Liver (tissue), 9 donors: ENCODE results near the gene ACACB. TPM values are rescaled to one million over a fixed set of nuclear protein-coding genes. Genes with fewer than 3 reads are reported as not detected.

Experiments
- DNase-seq: peaks from one replicate; pipeline ENCODE4 v3.0.0-alpha.2; 2017; ENCODE audit warnings: low spot score
- H3K27ac ChIP-seq, 2 donors: one replicate each; pipeline ENCODE4 v1.7.0; 2013; ENCODE audit warnings: inconsistent platforms in 2 of 2, low read length in 2 of 2, control low read depth in 1 of 2, low read depth in 1 of 2, mild to moderate bottlenecking in 1 of 2
- H3K27me3 ChIP-seq, 4 donors: one replicate each; pipeline versions ENCODE4 v1.6.1 to v1.7.0; 2013; ENCODE audit warnings: low read length in 3 of 4, inconsistent platforms in 1 of 4, mild to moderate bottlenecking in 1 of 4, moderate library complexity in 1 of 4; ENCODE audit not compliant: control insufficient read depth in 4 of 4, insufficient read depth in 4 of 4
- H3K36me3 ChIP-seq, 4 donors: one replicate each; pipeline versions ENCODE4 v1.6.1 to v1.7.0; 2013; ENCODE audit warnings: low read length in 3 of 4, mild to moderate bottlenecking in 3 of 4, low read depth in 1 of 4, moderate library complexity in 1 of 4; ENCODE audit not compliant: control insufficient read depth in 4 of 4, insufficient read depth in 3 of 4
- H3K4me1 ChIP-seq, 4 donors: one replicate each; pipeline versions ENCODE4 v1.6.1 to v1.7.0; 2013; ENCODE audit warnings: low read length in 3 of 4, mild to moderate bottlenecking in 3 of 4, moderate library complexity in 1 of 4; ENCODE audit not compliant: control insufficient read depth in 4 of 4, insufficient read depth in 4 of 4
- H3K4me3 ChIP-seq, 3 donors: one replicate each; pipeline versions ENCODE4 v1.6.1 to v1.7.0; 2013; ENCODE audit warnings: low read length in 3 of 3, control low read depth in 1 of 3, low read depth in 1 of 3, mild to moderate bottlenecking in 1 of 3
- H3K9ac ChIP-seq, 2 donors: one replicate each; pipeline ENCODE4 v1.7.0; 2013; ENCODE audit warnings: low read length in 2 of 2, mild to moderate bottlenecking in 2 of 2, moderate library complexity in 2 of 2, control low read depth in 1 of 2, low read depth in 1 of 2
- H3K9me3 ChIP-seq, 4 donors: one replicate each; pipeline versions ENCODE4 v1.6.1 to v1.7.0; 2013; ENCODE audit warnings: low read length in 3 of 4; ENCODE audit not compliant: control insufficient read depth in 4 of 4
- ATF3 ChIP-seq: IDR thresholded peaks from 2 replicates; pipeline ENCODE4 v1.6.1; 2016; ENCODE audit warnings: antibody characterized with exemption
- EGR1 ChIP-seq, 2 donors: IDR thresholded peaks; 2 replicates each; pipeline ENCODE4 v1.6.1; 2016 to 2018; ENCODE audit warnings: antibody characterized with exemption in 2 of 2, low read depth in 2 of 2
- FOXA2 ChIP-seq: IDR thresholded peaks from 2 replicates; pipeline ENCODE4 v1.6.1; 2016; ENCODE audit warnings: antibody characterized with exemption
- GABPA ChIP-seq, 2 donors: IDR thresholded peaks in 1 of 2; conservative IDR thresholded peaks in 1 of 2; 2 replicates each; pipeline ENCODE4 v1.6.1; 2016; ENCODE audit warnings: antibody characterized with exemption in 2 of 2, mild to moderate bottlenecking in 1 of 2, moderate library complexity in 1 of 2
- HNF4A ChIP-seq, 2 donors: conservative IDR thresholded peaks; 2 replicates each; pipeline ENCODE4 v1.6.1; 2016; ENCODE audit warnings: antibody characterized with exemption in 2 of 2, mild to moderate bottlenecking in 2 of 2
- HNF4G ChIP-seq: IDR thresholded peaks from 2 replicates; pipeline ENCODE4 v1.6.1; 2016; ENCODE audit warnings: antibody characterized with exemption
- JUND ChIP-seq, 2 donors: IDR thresholded peaks; 2 replicates each; pipeline ENCODE4 v1.6.1; 2016; ENCODE audit warnings: antibody characterized with exemption in 2 of 2
- MAX ChIP-seq: IDR thresholded peaks from 2 replicates; pipeline ENCODE4 v1.6.1; 2016; ENCODE audit warnings: antibody characterized with exemption
- NR2F2 ChIP-seq: IDR thresholded peaks from 2 replicates; pipeline ENCODE4 v1.6.1; 2016; ENCODE audit warnings: antibody characterized with exemption
- RAD21 ChIP-seq, 2 donors: IDR thresholded peaks; 2 replicates each; pipeline ENCODE4 v1.6.1; 2016; ENCODE audit warnings: antibody characterized with exemption in 2 of 2, mild to moderate bottlenecking in 2 of 2
- REST ChIP-seq: IDR thresholded peaks from 2 replicates; pipeline ENCODE4 v1.6.1; 2016; ENCODE audit warnings: antibody characterized with exemption, mild to moderate bottlenecking
- RXRA ChIP-seq, 2 donors: IDR thresholded peaks; 2 replicates each; pipeline ENCODE4 v1.6.1; 2017 to 2018; ENCODE audit warnings: antibody characterized with exemption in 2 of 2, mild to moderate bottlenecking in 1 of 2
- SP1 ChIP-seq: IDR thresholded peaks from 2 replicates; pipeline ENCODE4 v1.6.1; 2018; ENCODE audit warnings: antibody characterized with exemption, mild to moderate bottlenecking
- TAF1 ChIP-seq: conservative IDR thresholded peaks from 2 replicates; pipeline ENCODE4 v1.6.1; 2016; ENCODE audit warnings: antibody characterized with exemption, mild to moderate bottlenecking
- YY1 ChIP-seq: IDR thresholded peaks from 2 replicates; pipeline ENCODE4 v1.6.1; 2016; ENCODE audit warnings: antibody characterized with exemption, mild to moderate bottlenecking
- WGBS: extraction: QIAGEN DNeasy Blood & Tissue Kit; methylation state at CpG from one replicate; pipeline ENCODE4 v1.1.7; 2013; 5-methylcytosine and 5-hydroxymethylcytosine counted together
- polyA plus RNA-seq, 2 donors: library from polyadenylated mRNA; stranded (reverse) in 1 of 2; unstranded in 1 of 2; fragments of 200-250 nt in 1 of 2; fragments of >200 nt in 1 of 2; fragmentation: Nextera tagmentation in 1 of 2; extraction: Ambion mirVana in 1 of 2; gene quantifications; one replicate each; pipeline versions ENCODE4 v1.2.1 to v1.2.3, GENCODE V29; 2013 to 2015
- total RNA-seq, 2 donors: library from RNA; depleted of rRNA; stranded (reverse); fragments of >200 nt; gene quantifications; one replicate each; pipeline ENCODE4 v1.2.3, GENCODE V29; 2014
- TF ChIP-seq, protein P1 (sequence below): IDR thresholded peaks from 2 replicates; pipeline ENCODE4 v1.6.1; 2016; ENCODE audit warnings: antibody characterized with exemption
- donor health status: healthy.
- donor health status: healthy.
- donor health status: healthy.
- donor health status: healthy.
- donor health status: healthy.

ACACB gene
- total and polyA plus RNA-seq, 4 donors: 12.9 to 288 (median 52.1) TPM

DNA sequence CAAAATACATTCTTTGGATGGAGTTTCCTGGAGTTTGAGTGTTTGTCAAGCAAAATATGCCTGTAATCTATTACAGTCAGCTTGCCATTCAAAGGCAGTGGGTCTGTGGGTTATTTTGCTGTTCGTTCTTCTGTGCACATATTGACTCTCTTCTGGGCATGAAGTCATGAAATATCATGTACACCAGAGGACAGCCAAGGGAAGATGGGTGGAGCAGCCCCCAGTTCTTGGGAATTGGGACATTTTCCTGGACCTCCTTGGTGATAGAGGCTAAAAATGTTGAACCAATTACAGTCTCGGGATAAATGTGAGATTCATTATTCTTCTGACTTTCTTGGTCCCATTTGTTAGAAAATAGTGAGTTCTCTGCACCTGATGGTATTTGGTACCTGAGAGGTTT, 103.6 kb downstream of the ACACB start (continued):
- TF ChIP-seq, protein P1, sequence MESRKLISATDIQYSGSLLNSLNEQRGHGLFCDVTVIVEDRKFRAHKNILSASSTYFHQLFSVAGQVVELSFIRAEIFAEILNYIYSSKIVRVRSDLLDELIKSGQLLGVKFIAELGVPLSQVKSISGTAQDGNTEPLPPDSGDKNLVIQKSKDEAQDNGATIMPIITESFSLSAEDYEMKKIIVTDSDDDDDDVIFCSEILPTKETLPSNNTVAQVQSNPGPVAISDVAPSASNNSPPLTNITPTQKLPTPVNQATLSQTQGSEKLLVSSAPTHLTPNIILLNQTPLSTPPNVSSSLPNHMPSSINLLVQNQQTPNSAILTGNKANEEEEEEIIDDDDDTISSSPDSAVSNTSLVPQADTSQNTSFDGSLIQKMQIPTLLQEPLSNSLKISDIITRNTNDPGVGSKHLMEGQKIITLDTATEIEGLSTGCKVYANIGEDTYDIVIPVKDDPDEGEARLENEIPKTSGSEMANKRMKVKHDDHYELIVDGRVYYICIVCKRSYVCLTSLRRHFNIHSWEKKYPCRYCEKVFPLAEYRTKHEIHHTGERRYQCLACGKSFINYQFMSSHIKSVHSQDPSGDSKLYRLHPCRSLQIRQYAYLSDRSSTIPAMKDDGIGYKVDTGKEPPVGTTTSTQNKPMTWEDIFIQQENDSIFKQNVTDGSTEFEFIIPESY: no peak
- TF ChIP-seq EGR1 (IDR thresholded peaks at IDR 0.05; ENCODE audit: low read depth in 2 of 2): no peak

GRCh38 chr12:109221277-109221931, 105.0 kb downstream of the ACACB start:
- H3K36me3 ChIP-seq: peaks cover 27 to 89% (median 56%) of the 10 kb centered on the region in 4 donors
- WGBS: 94% methylated on average over 10 of the region's 10 CpGs
- H3K9ac ChIP-seq: no peak overlapping the region
- no peaks in the 10 kb centered on the region for H3K4me1 ChIP-seq
- no peak overlapping the region for H3K4me3 ChIP-seq
- DNase-seq: no peak
- no peak for TF ChIP-seq NR2F2
- TF ChIP-seq SP1: no peak
- TF ChIP-seq JUND (IDR thresholded peaks at IDR 0.05): no peak
- no peak for TF ChIP-seq RAD21 (IDR thresholded peaks at IDR 0.05)
- no peak for TF ChIP-seq ATF3
- no peak for TF ChIP-seq REST
- TF ChIP-seq RXRA (IDR thresholded peaks at IDR 0.05): no peak
- H3K9me3 ChIP-seq: no peaks in the 10 kb centered on the region
- no peak overlapping the region for H3K27ac ChIP-seq
- H3K27me3 ChIP-seq: no peaks in the 10 kb centered on the region

- H3K4me1 ChIP-seq: no peaks in the 10 kb centered on the region
- H3K9ac ChIP-seq: no peak overlapping the region
- H3K4me3 ChIP-seq: no peak overlapping the region
- TF ChIP-seq MAX (no peak), FOXA2 (no peak), NR2F2 (no peak), JUND (IDR thresholded peaks at IDR 0.05) (no peak), HNF4G (no peak), RXRA (IDR thresholded peaks at IDR 0.05) (no peak), YY1 (no peak), REST (no peak), TAF1 (no peak), HNF4A (conservative IDR thresholded peaks at IDR 0.05) (no peak), ATF3 (no peak), GABPA (IDR thresholded peaks at IDR 0.05 in 1 of 2, conservative IDR thresholded peaks at IDR 0.05 in 1 of 2) (no peak), RAD21 (IDR thresholded peaks at IDR 0.05) (no peak), SP1 (no peak)
- TF ChIP-seq, protein P1: no peak
- H3K27ac ChIP-seq: no peak overlapping the region
- no peak for DNase-seq
- 85% methylated on average over 7 of the region's 7 CpGs for WGBS
- peaks cover 25 to 87% (median 57%) of the 10 kb centered on the region in 4 donors for H3K36me3 ChIP-seq
- H3K9me3 ChIP-seq: no peaks in the 10 kb centered on the region
- no peaks in the 10 kb centered on the region for H3K27me3 ChIP-seq
Observed at GRCh38 chr12:109222062-109222461, 105.7 kb downstream of the ACACB start.
